NCI-H2107 treated with DMSO at 0.1 percent for 48 hours (cell line): ENCODE data around the gene DHRS3.

ENCODE experiments used
- DNase-seq: peaks from one replicate; lab custom pipeline; 2025; ENCODE audit not compliant: unreplicated experiment; lab: John Stamatoyannopoulos, UW

Gene DHRS3

DNA sequence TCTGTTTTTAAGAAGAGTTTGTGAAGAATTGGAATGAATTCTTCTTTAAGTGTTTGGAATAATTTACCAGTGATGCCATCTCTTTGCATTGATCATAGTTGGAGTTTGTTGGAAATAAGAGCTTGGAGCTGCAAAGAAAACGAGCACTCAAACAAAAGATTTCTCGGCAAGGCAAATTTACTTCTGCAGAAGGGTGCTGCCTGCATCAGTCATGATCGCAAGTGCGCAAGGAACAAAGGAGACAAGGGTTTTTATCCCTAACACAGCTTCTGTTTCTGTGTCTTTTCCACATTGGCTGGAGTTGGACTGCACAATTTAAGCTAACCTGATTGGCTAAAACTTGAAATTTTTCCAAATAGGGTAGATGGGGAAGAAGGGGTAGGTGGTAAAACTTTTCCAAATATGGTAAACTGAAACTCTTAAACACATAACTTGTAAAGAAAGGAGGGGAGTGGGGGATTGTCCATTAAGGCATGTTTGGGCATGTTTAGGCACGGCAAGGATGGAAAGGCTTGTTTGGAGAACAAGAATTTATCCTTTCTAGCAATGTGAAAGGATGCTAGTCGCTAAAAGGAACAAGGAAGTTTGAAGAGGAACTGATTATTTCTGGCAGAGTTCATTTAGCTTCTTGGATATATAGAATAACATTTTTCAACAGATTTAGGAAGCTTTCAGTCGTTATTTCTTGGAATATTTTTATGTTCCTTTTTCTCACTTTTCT is 22.4 kb upstream of the DHRS3 start:
- DNase-seq = no peak

DNA sequence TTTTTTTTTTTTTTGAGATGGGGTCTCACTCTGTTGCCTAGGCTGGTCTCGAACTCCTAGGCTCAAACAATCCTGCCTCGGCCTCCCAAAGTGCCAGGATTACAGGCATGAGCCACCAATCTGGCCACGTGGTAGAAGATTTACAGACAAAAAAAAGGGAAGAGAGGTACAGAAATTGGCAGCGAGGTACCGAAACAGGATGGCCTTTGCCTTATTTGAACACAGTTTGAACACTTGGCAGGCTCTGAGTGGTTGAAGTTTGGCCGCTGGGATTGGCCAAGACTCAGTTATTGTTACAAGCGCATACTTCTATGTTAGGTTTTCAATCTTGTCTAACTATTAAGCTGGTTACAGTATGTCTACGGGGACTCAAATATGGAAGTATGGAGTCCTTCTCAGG is 19.7 kb upstream of the DHRS3 start:
- no peak for DNase-seq

DNA sequence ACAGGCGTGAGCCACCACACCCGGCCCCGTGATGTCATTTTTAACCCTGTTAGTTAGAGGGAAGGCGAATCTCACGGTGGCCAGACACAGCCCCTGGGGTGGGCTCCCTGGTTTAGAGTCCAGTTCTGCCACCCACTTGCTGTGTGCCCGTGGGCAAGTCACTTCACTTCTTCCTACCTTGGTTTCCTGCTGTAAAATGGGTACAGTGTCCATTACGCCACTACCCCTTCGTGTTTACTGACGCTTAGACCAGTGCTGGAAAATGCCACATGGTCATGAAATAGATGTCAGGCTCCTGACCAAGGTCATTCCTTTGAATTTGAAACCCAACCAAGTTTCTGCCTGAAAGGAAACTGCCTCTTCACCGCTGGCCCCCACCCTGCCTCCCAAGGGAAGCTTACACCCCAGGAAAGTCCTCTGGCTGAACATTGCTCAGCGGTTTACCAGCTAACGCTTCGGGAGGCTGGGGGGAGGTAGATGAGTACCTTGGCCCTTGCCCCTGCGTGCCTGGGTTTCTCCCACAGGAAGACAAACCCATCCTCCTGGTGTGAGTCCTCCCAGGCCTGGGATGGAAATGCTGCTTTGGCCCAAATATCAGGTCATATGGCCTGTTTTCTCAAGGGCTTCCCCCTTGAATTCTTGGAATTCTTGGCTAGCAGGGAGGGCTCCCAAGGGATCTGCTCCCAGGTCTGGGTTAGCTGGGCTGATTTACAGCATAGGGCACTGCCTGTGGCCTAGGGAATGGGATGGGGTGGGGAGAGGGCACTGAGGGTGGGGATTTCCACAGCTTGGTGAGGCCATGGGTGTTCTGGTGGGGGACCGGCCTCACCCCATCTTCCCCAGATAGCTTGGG is 18.3 kb upstream of the DHRS3 start:
- DNase-seq = no peak

- DNase-seq = no peak
These were observed 16.7 kb upstream of the DHRS3 start for GRCh38 chr1:12634696-12635202.

DNA sequence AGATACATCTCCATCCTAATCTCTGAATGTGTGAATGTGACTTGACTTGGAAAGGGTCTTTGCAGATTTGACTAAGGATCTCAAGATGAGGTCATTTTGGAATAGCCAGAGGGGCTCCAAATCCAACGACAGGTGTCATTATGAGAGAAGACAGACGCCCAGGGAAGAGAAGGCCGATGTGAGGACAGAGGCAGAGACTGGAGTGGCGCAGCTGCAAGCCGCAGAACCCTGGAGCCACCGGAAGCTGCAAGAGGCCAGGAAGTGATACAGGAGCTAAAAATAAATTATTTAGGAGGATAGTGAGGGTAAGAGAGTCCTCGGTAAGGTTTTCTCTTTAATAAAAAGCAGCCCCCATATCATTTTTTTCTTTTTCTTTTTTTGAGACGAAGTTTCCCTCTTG is 16.1 kb upstream of the DHRS3 start:
- DNase-seq = no peak

- no peak for DNase-seq
These were observed 13.6 kb upstream of the DHRS3 start for GRCh38 chr1:12631571-12631970.

DNA sequence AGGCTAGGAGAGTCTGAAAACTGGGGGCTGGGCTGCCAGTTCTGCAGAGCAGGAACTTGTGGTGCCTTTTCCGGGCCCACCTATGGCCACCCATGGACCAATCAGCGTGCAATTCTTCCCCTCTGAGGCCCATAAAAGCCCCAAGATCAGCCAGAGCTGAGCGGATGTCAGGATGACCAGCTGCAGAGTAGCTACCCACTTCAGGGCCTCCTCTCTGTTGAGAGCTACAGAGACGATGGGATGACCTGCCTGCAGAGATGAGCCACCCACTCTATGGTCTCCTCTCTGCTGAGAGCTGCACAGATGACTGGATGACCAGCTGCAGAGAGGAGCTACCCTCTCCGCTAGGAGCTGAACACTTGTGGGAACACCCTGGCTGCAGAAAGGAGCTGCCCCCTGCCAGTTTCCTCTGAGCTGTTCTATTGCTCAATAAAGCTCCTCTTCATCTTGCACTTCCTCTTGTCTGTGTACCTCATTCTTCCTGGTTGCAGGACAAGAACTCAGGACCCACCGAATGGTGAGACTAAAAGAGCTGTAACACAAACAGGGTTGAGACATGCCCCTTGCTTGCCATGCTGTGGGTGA is 13.0 kb upstream of the DHRS3 start:
- DNase-seq = no peak

DNA sequence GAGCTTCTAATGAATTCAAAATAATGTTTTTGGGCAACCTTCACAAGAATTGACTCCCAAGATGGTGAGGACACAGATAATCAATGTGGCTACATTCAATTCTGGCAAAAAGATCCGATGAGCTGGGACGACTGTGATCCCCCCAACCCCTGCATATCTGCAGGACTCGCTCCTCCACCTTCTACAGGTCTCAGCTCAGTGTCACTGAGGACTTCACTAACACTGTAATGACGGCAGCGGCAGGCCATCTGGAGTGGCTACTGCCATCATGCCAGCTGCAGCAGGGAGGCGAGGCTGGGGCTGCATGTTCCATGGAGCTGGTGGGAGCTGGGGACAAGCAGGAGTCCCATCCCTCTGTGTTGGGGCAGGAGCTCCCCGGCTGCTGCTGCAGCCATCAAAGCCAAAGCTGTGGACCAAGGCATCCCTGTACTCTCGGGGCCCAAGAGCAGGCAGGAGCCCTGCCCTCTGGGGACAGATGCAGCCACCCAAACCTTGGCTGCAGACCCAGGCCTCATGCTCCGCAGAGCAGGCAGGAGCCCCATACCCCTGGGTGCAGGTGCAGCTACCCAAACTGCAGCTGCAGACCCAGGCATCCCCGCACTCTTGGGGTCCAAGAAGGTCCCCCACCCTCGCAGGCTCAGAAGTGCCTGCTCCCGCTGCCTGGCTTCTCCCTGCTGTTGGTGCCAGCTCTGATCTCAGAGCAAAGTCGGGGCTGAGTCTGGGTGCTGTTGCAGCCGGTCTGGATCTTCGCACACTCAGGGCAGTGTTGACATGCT is 12.2 kb upstream of the DHRS3 start:
- no peak for DNase-seq

DNA sequence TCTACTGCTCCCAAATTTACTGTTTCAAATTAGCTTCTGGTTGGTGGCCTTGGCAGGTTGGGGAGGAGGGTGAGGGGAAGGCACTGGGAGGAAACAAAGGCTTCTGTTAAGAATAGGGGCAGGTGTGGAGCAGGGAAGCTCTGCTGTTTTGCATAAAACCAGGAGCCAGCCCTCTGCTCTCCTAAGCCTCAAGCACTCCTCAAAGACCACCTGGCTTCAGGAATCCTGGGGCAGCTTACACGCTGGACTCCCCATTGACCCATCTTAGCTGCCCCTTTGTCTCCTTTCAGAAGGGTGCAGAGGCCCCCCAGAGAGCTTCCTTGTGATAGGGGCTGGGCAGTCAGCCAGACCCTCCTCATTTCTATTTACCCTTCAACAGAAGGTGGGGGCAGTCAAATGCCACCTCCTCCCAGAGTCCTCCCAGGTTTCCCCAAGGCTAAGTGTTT is 11.5 kb upstream of the DHRS3 start:
- no peak for DNase-seq

- no peak for DNase-seq
These were observed 9.3 kb upstream of the DHRS3 start for GRCh38 chr1:12627296-12627695.

GRCh38 chr1:12626888-12627287 is 8.9 kb upstream of the DHRS3 start:
- DNase-seq = no peak

DNA sequence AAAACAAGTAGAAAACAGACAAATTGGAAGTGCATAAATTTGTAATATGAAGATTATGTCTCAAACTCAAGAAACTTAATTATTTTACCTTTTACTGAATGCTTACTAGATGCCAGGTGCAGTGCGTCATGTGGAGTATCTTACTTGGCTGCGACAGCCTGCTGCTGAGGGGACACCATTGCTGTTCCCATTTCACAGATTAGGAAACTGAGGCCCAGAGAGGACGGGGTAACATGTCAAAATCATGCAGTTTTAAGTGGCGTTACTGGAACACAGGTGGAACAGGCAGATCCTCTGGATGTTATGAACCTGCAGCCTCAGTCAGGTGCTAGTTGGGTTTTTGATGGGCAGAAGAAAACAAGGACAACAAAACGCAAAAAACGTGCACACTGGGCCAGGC is 7.3 kb upstream of the DHRS3 start:
- DNase-seq = no peak

- DNase-seq = no peak
These were observed 4.5 kb upstream of the DHRS3 start for GRCh38 chr1:12622506-12622905.

DNA sequence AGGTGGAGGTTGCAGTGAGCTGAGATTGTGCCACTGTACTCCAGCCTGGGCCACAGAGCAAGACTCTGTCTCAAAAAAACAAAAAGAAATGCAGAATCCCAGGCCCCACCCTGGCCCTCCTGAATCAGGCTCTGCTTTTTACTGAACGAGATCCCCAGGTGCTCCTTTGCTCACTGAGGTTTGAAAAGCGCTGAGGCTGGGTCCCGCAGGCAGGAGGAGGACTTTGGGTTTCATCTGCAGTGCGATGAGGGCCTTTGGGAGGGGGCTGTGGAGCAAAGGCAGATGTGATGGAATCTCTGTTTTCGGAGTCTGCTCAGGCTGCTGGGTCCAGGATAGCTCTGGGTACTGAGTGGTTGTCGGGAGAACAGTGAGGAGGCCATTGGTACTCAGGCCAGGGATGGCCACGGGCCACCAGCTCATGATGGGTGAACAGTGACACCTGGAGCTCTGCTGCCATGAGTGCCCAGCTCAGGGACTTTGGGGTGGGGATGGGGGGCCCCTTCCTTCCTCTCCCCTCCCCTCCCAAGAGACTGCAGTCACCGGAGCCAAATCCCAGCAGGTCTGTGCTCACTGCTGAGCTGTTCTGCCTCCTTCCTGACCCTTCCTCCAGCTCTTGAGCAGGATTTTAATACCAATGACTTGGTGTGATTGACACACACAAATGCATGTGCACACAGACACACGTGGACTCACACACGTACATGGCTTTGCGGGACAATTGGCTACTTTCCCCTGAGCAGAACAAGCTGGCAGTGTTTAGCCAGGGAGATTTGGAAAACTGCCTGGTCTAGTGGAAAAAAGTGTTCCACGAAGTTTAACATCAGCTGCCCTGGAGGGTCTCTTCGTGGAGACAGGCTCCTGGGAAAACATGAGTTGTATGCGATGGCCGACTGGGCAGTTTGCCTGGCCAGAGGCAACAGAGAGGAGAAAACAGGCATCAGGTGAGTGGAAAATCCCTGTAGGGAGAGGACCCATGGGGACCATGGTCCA is 3.6 kb upstream of the DHRS3 start:
- no peak for DNase-seq

DNA sequence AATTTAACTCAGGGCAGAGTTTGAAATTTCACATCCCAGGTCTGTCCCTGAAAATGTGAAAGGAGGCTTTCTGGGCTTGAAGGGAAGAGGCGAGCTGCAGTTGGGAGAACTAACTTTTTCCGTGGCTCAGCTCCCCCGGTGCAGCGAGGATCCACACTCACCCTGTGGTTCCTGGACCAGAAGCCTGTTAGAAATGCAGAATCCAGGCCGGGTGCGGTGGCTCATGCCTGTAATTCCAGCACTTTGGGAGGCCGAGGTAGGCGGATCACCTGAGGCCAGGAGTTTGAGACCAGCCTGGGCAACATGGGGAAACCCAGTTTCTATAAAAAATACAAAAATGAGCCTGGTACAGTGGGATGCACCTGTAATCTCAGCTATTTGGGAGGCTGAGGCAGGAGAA is 2.9 kb upstream of the DHRS3 start:
- no peak for DNase-seq

DNA sequence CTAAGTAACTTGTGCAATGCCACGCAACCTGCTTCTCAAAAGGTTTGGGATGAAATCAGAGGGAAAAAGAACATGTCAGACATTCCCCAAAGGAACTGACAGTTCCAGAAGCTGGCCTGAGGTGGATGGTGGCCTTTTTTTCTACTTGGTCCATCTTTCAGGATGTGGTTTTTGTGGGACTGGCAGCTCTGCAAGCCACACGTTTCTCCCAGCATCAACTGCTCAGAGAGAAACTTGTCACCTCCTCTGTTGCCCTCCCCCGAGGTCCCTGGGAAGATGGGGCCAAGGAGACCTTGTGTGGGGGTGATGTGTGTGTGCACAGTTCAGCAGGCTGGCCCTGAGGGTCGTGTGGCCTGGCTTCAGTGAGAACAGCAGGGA is 2.5 kb upstream of the DHRS3 start:
- no peak for DNase-seq

GRCh38 chr1:12619792-12620487 is 1.9 kb upstream of the DHRS3 start:
- DNase-seq = peak; percentile 27

DNA sequence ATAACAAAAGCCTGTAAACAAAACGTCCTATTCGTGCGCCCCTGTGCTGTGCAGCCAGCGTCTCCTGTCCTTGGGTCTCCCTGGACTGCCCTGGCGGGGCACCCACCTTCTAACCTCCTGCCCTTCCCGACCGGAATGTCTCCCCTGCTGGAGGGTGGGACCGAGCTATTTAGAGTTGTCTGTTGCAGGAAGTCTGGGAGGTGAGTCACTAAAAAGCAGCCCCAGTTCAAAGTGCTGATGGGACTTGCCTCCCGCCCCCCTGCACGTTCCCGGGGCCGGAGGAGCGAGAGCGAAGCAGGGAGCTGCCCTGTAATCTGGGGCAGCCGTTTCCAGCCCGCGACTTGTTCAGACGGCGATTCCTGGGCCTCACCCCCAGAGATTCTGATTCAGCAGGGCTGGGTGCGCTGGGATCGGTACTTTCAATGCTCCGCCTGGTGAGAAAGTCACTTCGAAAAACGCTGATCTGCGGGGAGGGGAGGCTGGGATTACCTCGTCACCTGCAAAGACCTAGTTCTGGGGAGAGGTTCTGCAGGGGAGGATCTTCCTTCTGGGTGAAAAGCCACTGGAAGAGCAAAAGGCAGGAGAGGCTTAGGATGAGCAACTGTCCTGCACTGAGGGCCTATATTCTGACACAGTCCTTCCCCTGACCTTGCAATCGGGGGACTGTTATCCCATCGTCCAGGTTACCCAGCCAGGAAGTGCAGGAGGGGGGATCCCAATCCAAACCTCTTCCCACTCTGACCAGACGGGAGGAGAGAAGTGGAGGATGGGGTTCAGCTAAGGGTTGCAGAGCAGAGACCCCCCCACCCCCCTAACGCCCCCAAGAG is 1.2 kb upstream of the DHRS3 start:
- DNase-seq = no peak

DNA sequence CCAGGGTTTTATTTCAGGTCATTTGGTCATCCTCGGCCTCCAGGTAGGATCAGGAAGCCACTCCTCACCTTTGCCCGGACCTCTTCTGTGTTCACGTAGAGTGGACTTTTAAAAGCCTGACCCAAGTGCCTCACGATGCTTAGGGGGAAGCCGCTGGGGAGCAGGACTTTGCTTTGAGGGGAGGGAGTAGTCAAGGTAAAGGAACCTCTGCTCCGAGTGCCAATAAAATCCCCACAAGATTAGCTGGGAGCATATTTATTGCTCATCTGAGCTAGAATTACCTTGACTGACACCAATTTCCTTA is 603 bp upstream of the DHRS3 start:
- DNase-seq = no peak
